K562 (cell line): Measurements from ENCODE around the gene EPS8L1. TPM values are rescaled to one million over a fixed set of nuclear protein-coding genes. Genes with fewer than 3 reads are reported as not detected.
A peak's percentile ranks its signal among the peaks of the same experiment; 100 is the strongest.

Experiments used
- ATAC-seq: fragments of 200-7000 bp; cut with Tn5 transposase; 3 replicates; pipeline ENCODE4 v1.9.1; 2020; ENCODE audit warnings: moderate library complexity
- BruUV-seq: library from RNA; stranded (reverse); fragments of 400-500 nt; replicated peaks from 2 replicates; lab custom pipeline; 2021; lab: Mats Ljungman, UMichigan
- CTCF ChIA-PET: fragments of 300-600 bp; formaldehyde crosslinking; extraction: SDS; loops from one replicate; lab custom pipeline; 2021; ENCODE audit warnings: low intra/inter-chr PET ratio; lab: Yijun Ruan, JAX
- POLR2A ChIA-PET: fragments of 300-600, 350-650 bp; sonication (Branson Sonifier 250); formaldehyde crosslinking; extraction: SDS; loops from one replicate; lab custom pipeline; 2021; ENCODE audit warnings: antibody characterized with exemption, inconsistent platforms; lab: Yijun Ruan, JAX
- DNase-seq, 4 experiments: peaks; one replicate each; pipeline versions ENCODE4 v3.0.0 to v3.0.0-alpha.2; 2011 to 2018; ENCODE audit warnings: low spot score in 3 of 4, mixed read lengths in 3 of 4; ENCODE audit errors: extremely low read depth in 1 of 4
- FAIRE-seq: peaks from 2 replicates; lab custom pipeline; 2011; peaks lifted over from hg19 to GRCh38; lab: Jason Lieb, UNC
- H2AFZ ChIP-seq: 2 replicates; pipeline ENCODE4 v1.6.0; 2011; ENCODE audit warnings: low read depth, low read length, control low read depth, inconsistent platforms
- H3K27ac ChIP-seq: fragments of 200-600 bp; 3 replicates; pipeline ENCODE4 v1.8.0; 2011; ENCODE audit warnings: low read depth, mild to moderate bottlenecking, control low read depth, inconsistent platforms, low read length, moderate library complexity, mixed read lengths; ENCODE audit errors: extremely low read depth
- H3K27me3 ChIP-seq, 2 experiments: fragments of 300-600 bp in 1 of 2; 2 replicates in 1 of 2; 3 replicates in 1 of 2; pipeline versions ENCODE4 v1.6.0 to v1.8.0; 2011; ENCODE audit warnings: inconsistent platforms in 2 of 2, low read length in 2 of 2, mild to moderate bottlenecking in 1 of 2, mixed read lengths in 1 of 2, moderate library complexity in 1 of 2; ENCODE audit not compliant: control insufficient read depth in 2 of 2, insufficient read depth in 2 of 2
- H3K36me3 ChIP-seq: fragments of 300-600 bp; 3 replicates; pipeline ENCODE4 v1.8.0; 2011; ENCODE audit warnings: mild to moderate bottlenecking, low read length, inconsistent platforms; ENCODE audit not compliant: control insufficient read depth, insufficient read depth
- H3K4me1 ChIP-seq, 2 experiments: fragments of 200-600 bp in 1 of 2; replicated peaks in 1 of 2; 2 replicates in 1 of 2; 3 replicates in 1 of 2; pipeline versions ENCODE4 v1.5.1 to v1.8.0; 2011; ENCODE audit warnings: inconsistent platforms in 2 of 2, low read length in 2 of 2, mild to moderate bottlenecking in 1 of 2, mixed read lengths in 1 of 2, moderate library complexity in 1 of 2; ENCODE audit not compliant: control insufficient read depth in 2 of 2, insufficient read depth in 2 of 2
- H3K4me2 ChIP-seq: 2 replicates; pipeline ENCODE4 v1.6.1; 2011; ENCODE audit warnings: low read length, control low read depth, inconsistent platforms, mixed read lengths; ENCODE audit not compliant: insufficient read depth
- H3K4me3 ChIP-seq: fragments of 200-600 bp; sonication (generic), shearing (Covaris generic); 2 replicates; pipeline ENCODE4 v1.5.1; 2016; ENCODE audit warnings: control low read depth, inconsistent platforms
- H3K79me2 ChIP-seq: fragments of 200-600 bp; 3 replicates; pipeline ENCODE4 v1.8.0; 2011; ENCODE audit warnings: low read length, inconsistent platforms; ENCODE audit not compliant: control insufficient read depth, insufficient read depth
- H3K9ac ChIP-seq, 2 experiments: 2 replicates each; pipeline versions ENCODE4 v1.6.0 to v1.6.1; 2011; ENCODE audit warnings: low read depth in 2 of 2, low read length in 2 of 2, control low read depth in 1 of 2, inconsistent platforms in 1 of 2, mild to moderate bottlenecking in 1 of 2, mixed read lengths in 1 of 2; ENCODE audit not compliant: insufficient read depth in 1 of 2
- H3K9me1 ChIP-seq: one replicate; pipeline ENCODE4 v1.6.0; 2011; ENCODE audit warnings: inconsistent platforms, mild to moderate bottlenecking, low read length, moderate library complexity; ENCODE audit not compliant: control insufficient read depth, insufficient read depth
- H3K9me3 ChIP-seq: replicated peaks from 2 replicates; pipeline ENCODE4 v1.5.1; 2011; ENCODE audit warnings: low read depth, low read length, inconsistent platforms; ENCODE audit not compliant: control insufficient read depth, insufficient read depth
- H4K20me1 ChIP-seq: replicated peaks from 2 replicates; pipeline ENCODE4 v1.6.1; 2011; ENCODE audit warnings: low read length, inconsistent platforms, mixed read lengths; ENCODE audit not compliant: control insufficient read depth, insufficient read depth
- EP400 ChIP-seq: fragments of 450-650 bp; IDR thresholded peaks from 2 replicates; pipeline ENCODE4 v1.6.1; 2017; ENCODE audit warnings: antibody characterized with exemption, mild to moderate bottlenecking, moderate library complexity
- HOXB6 ChIP-seq: fragments of 250-450 bp; sonication (Bioruptor Pico); IDR thresholded peaks from 2 replicates; pipeline ENCODE4 v1.5.1; 2022; ENCODE audit warnings: mild to moderate bottlenecking, borderline replicate concordance
- NFXL1 ChIP-seq: fragments of 450-650 bp; formaldehyde crosslinking; IDR thresholded peaks from 2 replicates; pipeline ENCODE4 v1.4.0; 2021; ENCODE audit warnings: mild to moderate bottlenecking
- POLR2G ChIP-seq: fragments of 200-400 bp; formaldehyde crosslinking; IDR thresholded peaks from 2 replicates; pipeline ENCODE4 v1.6.1; 2017; ENCODE audit warnings: low read depth, mild to moderate bottlenecking, antibody characterized with exemption, low read length, moderate library complexity
- RBFOX2 ChIP-seq: fragments of 200-400 bp; formaldehyde crosslinking; IDR thresholded peaks from 2 replicates; pipeline ENCODE4 v1.6.1; 2017; ENCODE audit warnings: low read depth, mild to moderate bottlenecking, low read length, moderate library complexity
- RUNX1 ChIP-seq: sonication (generic); IDR thresholded peaks from 2 replicates; pipeline ENCODE4 v1.6.1; 2016; ENCODE audit warnings: antibody characterized with exemption, low read depth
- SNRNP70 ChIP-seq: fragments of 200-400 bp; formaldehyde crosslinking; optimal IDR thresholded peaks from 2 replicates; pipeline ENCODE3; 2017; ENCODE audit warnings: low read depth, low read length
- TAL1 ChIP-seq: fragments of 450-650 bp; IDR thresholded peaks from 2 replicates; pipeline ENCODE4 v1.6.1; 2016; ENCODE audit warnings: mild to moderate bottlenecking
- TOE1 ChIP-seq, 2 experiments: fragments of 450-650 bp in 1 of 2; sonication (generic) in 1 of 2; formaldehyde crosslinking in 1 of 2; IDR thresholded peaks; 2 replicates each; pipeline versions ENCODE4 v1.7.1 to v1.8.0; 2016 to 2022; ENCODE audit warnings: borderline replicate concordance in 2 of 2, mild to moderate bottlenecking in 2 of 2, antibody characterized with exemption in 1 of 2, inconsistent platforms in 1 of 2, low read depth in 1 of 2, missing genetic modification reagents in 1 of 2, moderate library complexity in 1 of 2
- ZNF232 ChIP-seq: sonication (generic); formaldehyde crosslinking; IDR thresholded peaks from 2 replicates; pipeline ENCODE4 v1.8.0; 2022; ENCODE audit warnings: mild to moderate bottlenecking, missing genetic modification reagents
- WGBS: fragments of 100-300 bp; shearing (Covaris generic); methylation state at CpG from one replicate; pipeline ENCODE4 v1.1.6; 2016; ENCODE audit warnings: low coverage, mixed read lengths; ENCODE audit not compliant: insufficient coverage; ENCODE audit errors: missing lambda C conversion rate; 5-methylcytosine and 5-hydroxymethylcytosine counted together
- in situ Hi-C: fragments of 300-500 bp; cut with MboI; formaldehyde crosslinking; loops from 4 replicates; pipeline ENCODE4 v1.15.0; 2018; ENCODE audit warnings: inconsistent platforms, mixed read lengths
- intact Hi-C: fragments of 100-400 bp; cut with micrococcal nuclease; formaldehyde crosslinking; loops from 2 replicates; pipeline ENCODE4 v1.14.2; 2022
- polyA plus RNA-seq, 8 experiments: library from polyadenylated mRNA; depleted of rRNA in 4 of 8; stranded (reverse) in 5 of 8; unstranded in 3 of 8; fragments of >200 nt; fragmentation: Nextera tagmentation in 2 of 8; fragmentation: Illumina TruSeq in 1 of 8; extraction: Ambion mirVana in 2 of 8; extraction: Trizol in 1 of 8; gene quantifications; 2 replicates each; pipeline versions ENCODE4 v1.2.1 to v1.2.3, GENCODE V29; 2011 to 2014; ENCODE audit warnings: inconsistent platforms in 1 of 8, missing spikeins in 1 of 8
- total RNA-seq, 7 experiments: library from RNA; depleted of rRNA in 6 of 7; stranded (reverse); fragments of >200 nt in 6 of 7; fragmentation: Illumina TruSeq in 2 of 7; extraction: Trizol in 2 of 7; gene quantifications; 2 replicates each; pipeline versions ENCODE4 v1.2.1 to v1.2.3, GENCODE V29; 2011 to 2021; ENCODE audit warnings: low replicate concordance in 1 of 7
- TF ChIP-seq, protein P1 (sequence below): fragments of 450-650 bp; IDR thresholded peaks from 2 replicates; pipeline ENCODE4 v1.7.1; 2018; ENCODE audit warnings: mild to moderate bottlenecking, low read depth; ENCODE audit not compliant: partially characterized antibody
- TF ChIP-seq, protein P2 (sequence below): sonication (generic); formaldehyde crosslinking; IDR thresholded peaks from 2 replicates; pipeline ENCODE4 v1.8.0; 2022; ENCODE audit warnings: missing genetic modification reagents, mild to moderate bottlenecking, moderate library complexity, borderline replicate concordance
- TF ChIP-seq, protein P3 (sequence below): fragments of 250-450 bp; sonication (Bioruptor Pico); IDR thresholded peaks from 2 replicates; pipeline ENCODE4 v1.4.0; 2020; ENCODE audit warnings: mild to moderate bottlenecking, moderate library complexity, borderline replicate concordance

The EPS8L1 gene
- total and polyA plus RNA-seq, 9 of the 15 experiments (the other 6 are each of a cell fraction or from before 2014, with no cell fraction given) = 0.35 to 22.1 (median 11.9) TPM

DNA sequence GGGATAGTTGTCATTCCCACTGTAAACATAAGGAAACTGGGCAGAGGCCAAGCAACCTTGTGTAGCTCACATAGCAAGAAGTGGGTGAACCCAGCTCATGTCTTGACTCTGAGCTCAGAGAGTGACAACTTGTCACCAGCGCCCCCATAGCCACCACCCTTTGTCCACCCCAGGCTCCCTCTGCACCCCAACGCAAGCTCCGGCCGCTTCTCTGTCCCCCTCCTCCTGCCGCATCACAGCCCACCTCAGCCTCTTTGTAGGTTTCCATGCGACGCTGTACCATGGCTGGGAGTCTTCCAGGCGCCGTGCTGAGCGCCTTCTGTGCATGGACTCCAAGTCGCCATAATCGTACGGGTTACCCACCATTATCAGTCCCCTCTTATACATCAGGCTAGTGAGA, 40.9 kb upstream of the EPS8L1 start:
- no peaks in the 10 kb centered on the region for H3K27me3 ChIP-seq
- no TSS peak for BruUV-seq
- intact Hi-C loops = no loop called here
- in situ Hi-C loops = no loop called here
- 74% methylated on average over 11 of the region's 13 CpGs for WGBS
- no peaks in the 10 kb centered on the region for H3K9me1 ChIP-seq
- peak overlapping the region; percentile 69 for H3K4me2 ChIP-seq
- peak overlapping the region; percentile 43 to 68; a peak in 3 of 4 replicates for H3K9ac ChIP-seq
- no peaks in the 10 kb centered on the region for H3K9me3 ChIP-seq
- ChIA-PET POLR2A (interaction anchor here (0.5 to 1.8 kb wide), 5 partner anchors 9 to 133 kb away, joined by 3 to 5 read pairs (median 3); no protein-coding TSS in a partner anchor), CTCF (no interaction called here)
- peak overlapping the region; percentile 24; the same call in 1 of the 2 replicates for H3K4me3 ChIP-seq
- no peak overlapping the region for H2AFZ ChIP-seq
- ATAC-seq = no peak
- FAIRE-seq = no peak
- peaks cover 92% of the 10 kb centered on the region for H3K79me2 ChIP-seq
- H3K36me3 ChIP-seq = peaks cover 45% of the 10 kb centered on the region
- peaks cover 28 to 31% of the 10 kb centered on the region in 2 experiments; a peak in 4 of 5 replicates for H3K4me1 ChIP-seq
- DNase-seq = no peak
- H4K20me1 ChIP-seq = 0 out of 2 replicates have a peak, but pooled peaks cover 2% of the 10 kb centered on the region
- peak overlapping the region; percentile 54 for H3K27ac ChIP-seq
- TF ChIP-seq, protein P1, sequence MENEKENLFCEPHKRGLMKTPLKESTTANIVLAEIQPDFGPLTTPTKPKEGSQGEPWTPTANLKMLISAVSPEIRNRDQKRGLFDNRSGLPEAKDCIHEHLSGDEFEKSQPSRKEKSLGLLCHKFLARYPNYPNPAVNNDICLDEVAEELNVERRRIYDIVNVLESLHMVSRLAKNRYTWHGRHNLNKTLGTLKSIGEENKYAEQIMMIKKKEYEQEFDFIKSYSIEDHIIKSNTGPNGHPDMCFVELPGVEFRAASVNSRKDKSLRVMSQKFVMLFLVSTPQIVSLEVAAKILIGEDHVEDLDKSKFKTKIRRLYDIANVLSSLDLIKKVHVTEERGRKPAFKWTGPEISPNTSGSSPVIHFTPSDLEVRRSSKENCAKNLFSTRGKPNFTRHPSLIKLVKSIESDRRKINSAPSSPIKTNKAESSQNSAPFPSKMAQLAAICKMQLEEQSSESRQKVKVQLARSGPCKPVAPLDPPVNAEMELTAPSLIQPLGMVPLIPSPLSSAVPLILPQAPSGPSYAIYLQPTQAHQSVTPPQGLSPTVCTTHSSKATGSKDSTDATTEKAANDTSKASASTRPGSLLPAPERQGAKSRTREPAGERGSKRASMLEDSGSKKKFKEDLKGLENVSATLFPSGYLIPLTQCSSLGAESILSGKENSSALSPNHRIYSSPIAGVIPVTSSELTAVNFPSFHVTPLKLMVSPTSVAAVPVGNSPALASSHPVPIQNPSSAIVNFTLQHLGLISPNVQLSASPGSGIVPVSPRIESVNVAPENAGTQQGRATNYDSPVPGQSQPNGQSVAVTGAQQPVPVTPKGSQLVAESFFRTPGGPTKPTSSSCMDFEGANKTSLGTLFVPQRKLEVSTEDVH = no peak
- no peak for TF ChIP-seq TOE1 (IDR thresholded peaks at IDR 0.05; ENCODE audit: borderline replicate concordance)
- no peak for TF ChIP-seq TOE1 (CRISPR knock-in tag; IDR thresholded peaks at IDR 0.05; ENCODE audit: borderline replicate concordance, low read depth)
- TF ChIP-seq EP400 = no peak
- peak; percentile 49; the same call in 1 of the 2 replicates for TF ChIP-seq RBFOX2
- TF ChIP-seq, protein P2, sequence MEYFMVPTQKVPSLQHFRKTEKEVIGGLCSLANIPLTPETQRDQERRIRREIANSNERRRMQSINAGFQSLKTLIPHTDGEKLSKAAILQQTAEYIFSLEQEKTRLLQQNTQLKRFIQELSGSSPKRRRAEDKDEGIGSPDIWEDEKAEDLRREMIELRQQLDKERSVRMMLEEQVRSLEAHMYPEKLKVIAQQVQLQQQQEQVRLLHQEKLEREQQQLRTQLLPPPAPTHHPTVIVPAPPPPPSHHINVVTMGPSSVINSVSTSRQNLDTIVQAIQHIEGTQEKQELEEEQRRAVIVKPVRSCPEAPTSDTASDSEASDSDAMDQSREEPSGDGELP (CRISPR knock-in tag) = peak; percentile 34; the same call in 1 of the 2 replicates
- peak; percentile 59 for TF ChIP-seq POLR2G
- no peak for TF ChIP-seq TAL1
- no peak for TF ChIP-seq HOXB6 (CRISPR knock-in tag)
- no peak for TF ChIP-seq SNRNP70
- no peak for TF ChIP-seq NFXL1 (CRISPR knock-in tag)
- TF ChIP-seq ZNF232 (CRISPR knock-in tag) = no peak
- TF ChIP-seq RUNX1 = no peak
- TF ChIP-seq, protein P3, sequence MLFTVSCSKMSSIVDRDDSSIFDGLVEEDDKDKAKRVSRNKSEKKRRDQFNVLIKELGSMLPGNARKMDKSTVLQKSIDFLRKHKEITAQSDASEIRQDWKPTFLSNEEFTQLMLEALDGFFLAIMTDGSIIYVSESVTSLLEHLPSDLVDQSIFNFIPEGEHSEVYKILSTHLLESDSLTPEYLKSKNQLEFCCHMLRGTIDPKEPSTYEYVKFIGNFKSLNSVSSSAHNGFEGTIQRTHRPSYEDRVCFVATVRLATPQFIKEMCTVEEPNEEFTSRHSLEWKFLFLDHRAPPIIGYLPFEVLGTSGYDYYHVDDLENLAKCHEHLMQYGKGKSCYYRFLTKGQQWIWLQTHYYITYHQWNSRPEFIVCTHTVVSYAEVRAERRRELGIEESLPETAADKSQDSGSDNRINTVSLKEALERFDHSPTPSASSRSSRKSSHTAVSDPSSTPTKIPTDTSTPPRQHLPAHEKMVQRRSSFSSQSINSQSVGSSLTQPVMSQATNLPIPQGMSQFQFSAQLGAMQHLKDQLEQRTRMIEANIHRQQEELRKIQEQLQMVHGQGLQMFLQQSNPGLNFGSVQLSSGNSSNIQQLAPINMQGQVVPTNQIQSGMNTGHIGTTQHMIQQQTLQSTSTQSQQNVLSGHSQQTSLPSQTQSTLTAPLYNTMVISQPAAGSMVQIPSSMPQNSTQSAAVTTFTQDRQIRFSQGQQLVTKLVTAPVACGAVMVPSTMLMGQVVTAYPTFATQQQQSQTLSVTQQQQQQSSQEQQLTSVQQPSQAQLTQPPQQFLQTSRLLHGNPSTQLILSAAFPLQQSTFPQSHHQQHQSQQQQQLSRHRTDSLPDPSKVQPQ (CRISPR knock-in tag) = no peak
